Stimulated activated CD8-positive, alpha-beta memory T cell treated with anti-CD3 and anti-CD28 coated beads, Interleukin-15, amount 100 ng/mL, for 4 hours (primary cell): ENCODE data around the gene PRKCB.

Experiments
- DNase-seq, 2 donors: peaks; one replicate each; pipeline ENCODE4 v3.0.0-alpha.2; 2020; ENCODE audit warnings: low read depth in 2 of 2

The PRKCB gene

GRCh38 chr16:23836404-23837311 lies 875 bp downstream of the PRKCB start:
- peak in 1 of 2 donors; percentile 35 for DNase-seq

- DNase-seq, result no peak
Measured at GRCh38 chr16:23837553-23838308, 1.9 kb downstream of the PRKCB start.

DNA sequence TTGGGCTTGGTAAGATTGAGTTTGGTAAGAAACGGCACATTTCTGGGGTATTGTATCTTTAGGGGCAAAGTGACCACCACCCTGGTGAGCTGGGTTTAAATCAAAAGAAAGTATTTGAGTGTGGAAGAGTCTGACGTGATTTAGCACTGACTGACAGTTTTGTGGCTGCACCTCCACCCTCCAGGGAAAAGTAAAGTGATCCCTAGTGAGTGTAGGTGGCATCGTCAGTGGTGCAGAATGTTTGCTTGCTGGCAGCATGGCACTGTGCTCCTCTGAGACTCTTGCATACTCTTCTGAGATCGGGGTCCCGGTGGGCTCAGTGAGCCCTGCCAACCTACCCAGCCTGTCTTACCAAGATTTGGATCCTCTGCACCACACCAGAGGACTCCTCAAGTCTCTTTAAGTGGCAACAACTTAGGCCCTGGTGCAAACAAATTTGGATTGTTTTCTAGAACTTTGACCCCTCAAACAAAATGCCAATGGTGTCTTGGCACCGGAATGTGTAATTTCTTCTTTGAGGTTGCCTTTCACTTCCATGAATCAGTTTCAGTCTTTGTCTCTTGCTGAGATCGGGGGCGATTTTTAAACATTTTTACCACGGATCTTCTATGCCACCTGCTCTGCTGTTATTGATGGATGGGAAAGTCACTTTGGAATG lies 2.8 kb downstream of the PRKCB start:
- DNase-seq, result no peak

DNA sequence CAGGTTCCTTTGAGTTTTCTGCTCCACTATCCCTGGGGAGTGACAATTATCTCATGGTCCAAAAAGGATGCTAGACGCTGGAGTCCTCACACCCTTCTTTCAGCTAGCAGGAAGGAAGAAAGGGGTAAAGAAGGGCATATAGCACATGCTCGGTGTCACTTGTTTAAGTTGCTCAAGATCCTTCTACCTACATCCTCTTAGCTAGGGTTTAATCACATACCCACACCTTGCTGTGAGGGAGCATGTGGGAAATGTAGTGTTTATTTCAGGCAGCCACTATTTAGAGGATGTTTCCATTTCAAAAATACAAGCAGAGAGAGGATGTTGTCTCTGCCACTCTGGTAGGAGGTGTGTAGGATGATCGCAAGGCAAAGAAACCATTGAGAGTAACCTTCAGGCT lies 4.5 kb downstream of the PRKCB start:
- no peak for DNase-seq

DNA sequence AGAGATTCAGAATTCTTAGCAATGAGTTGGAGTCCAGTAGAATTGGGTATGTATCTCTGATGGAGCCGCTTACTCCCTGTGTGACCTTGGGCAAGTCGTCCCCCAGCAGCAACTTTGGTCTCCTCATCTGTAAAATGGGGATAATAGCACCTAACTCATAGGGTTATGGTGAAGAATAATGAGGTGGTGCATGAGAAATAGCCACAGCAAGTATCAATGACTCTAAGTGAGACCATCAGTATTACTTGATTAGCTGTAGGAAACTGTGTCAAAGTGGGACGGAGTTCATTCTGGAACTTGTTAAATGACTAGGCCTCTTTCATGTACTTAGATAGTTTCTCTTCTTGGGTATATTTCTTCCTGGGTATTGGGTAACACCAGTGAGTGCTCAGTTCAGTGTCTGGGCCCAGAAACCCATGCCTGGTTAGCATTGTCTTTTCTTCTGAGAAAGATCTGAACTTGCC lies 6.4 kb downstream of the PRKCB start:
- no peak for DNase-seq

- no peak for DNase-seq
Measured at GRCh38 chr16:23843143-23843542, 7.4 kb downstream of the PRKCB start.

- no peak for DNase-seq
Measured at GRCh38 chr16:23847251-23847650, 11.5 kb downstream of the PRKCB start.

- DNase-seq, result peak; percentile 42 to 53
Measured at GRCh38 chr16:23847948-23848347, 12.2 kb downstream of the PRKCB start.

DNA sequence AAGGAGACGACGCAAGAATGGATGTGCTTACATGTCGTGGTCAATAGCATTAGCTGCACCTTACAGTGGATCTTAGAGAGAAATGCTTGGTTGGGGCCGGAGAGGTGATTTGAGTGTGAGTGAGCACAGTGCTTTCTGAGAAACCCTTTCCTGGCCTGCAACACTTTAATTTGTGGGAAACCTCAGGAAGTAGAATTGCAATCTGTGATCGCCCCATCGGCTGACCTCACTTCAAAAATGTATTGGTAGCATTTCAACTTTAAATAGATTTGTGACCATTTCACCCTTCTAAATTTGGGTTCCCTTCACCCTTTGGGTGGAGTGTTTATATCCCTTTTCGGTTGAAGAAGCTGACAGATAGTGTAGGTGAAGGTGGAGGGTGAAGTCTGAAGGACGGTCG lies 13.2 kb downstream of the PRKCB start:
- no peak for DNase-seq

DNA sequence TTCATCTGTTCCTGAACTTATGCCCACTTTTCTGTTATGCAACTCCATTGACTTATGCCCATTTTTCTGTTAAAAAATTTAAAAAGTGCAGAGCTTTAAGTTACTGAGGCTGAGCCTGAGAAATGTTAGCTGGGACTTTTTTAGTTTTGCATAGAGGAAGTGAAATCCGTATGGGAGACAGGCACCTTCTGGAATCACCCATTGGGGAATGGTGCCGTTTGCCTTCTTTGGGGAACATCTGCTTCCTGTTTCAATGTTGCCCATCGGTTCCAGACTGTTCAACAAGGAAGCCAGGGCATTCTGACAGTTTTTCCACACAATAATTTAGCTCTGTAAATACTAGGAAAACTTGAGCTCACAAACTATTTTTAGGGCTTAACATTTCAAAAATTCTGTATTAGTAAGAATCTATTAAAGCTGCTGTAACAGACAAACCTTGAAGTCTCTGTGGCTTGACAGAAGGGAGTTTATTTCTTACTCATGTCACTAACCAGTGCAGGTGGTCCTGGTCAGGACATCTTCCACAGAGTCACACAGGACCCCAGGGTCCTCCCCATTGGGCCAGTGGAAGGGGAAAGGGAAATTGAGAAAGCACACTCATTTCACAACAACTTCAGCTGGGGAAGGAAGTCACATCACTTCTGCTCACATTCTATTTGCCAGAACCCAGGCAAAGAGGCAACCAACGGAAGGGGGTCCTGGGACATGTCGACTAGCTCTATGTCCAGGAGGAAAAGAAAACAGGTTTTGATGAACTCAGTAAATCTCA lies 17.2 kb downstream of the PRKCB start:
- DNase-seq, result no peak

- no peak for DNase-seq
Measured at GRCh38 chr16:23855010-23855409, 19.2 kb downstream of the PRKCB start.

DNA sequence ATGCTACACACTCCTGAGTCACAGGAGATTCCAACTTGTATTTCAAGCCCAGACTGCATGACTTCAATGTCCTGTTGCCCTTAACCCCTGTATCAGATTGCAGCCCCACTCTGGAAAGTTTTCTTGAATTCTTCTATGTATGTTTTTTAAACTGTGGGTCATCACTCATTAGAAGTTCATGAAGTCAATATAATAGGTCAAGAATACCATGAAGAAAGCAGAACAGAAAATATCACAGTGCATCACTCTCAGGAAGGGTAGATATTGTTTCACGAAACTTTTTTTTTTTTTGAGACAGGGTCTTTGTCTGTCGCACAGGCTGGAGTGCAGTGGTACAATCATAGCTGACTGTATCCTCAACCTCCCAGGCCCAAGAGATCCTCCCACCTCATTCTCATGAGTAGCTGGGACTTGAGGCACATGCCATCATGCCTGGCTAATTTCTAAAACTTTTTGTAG lies 20.5 kb downstream of the PRKCB start:
- no peak for DNase-seq

DNA sequence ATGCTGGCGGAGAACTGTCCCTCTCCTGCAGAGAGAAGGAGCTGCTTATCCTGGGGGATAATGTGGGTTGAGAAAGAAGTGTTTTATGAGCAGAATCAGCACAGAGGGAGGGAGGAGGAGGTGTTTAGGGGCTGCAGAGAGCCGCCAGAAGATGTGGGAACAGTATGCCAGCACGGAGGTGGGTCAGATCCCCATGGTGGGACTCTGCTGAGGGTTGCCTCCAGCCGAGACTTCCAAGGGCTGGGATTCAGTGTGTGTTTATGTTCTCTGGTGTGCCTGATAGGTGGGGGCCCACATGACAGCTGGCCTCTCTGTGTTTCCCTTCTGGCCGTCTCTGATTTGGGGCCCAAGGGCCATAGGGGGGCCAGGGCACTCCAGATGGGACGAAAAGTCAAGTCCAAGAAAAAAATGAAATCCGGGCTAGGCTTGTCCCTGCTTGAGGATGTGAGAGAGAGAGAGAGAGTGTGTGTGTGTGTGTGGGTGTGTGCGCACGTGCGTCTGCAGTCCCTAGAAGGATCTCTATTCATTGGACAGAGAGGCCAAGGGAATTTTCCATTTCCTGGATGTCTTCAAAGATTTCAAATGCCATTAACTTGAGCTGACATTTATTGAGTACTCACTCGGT lies 21.6 kb downstream of the PRKCB start:
- no peak for DNase-seq

GRCh38 chr16:23857881-23858269 lies 22.1 kb downstream of the PRKCB start:
- no peak for DNase-seq

- DNase-seq, result no peak
Measured at GRCh38 chr16:23858542-23858941, 22.8 kb downstream of the PRKCB start.

DNA sequence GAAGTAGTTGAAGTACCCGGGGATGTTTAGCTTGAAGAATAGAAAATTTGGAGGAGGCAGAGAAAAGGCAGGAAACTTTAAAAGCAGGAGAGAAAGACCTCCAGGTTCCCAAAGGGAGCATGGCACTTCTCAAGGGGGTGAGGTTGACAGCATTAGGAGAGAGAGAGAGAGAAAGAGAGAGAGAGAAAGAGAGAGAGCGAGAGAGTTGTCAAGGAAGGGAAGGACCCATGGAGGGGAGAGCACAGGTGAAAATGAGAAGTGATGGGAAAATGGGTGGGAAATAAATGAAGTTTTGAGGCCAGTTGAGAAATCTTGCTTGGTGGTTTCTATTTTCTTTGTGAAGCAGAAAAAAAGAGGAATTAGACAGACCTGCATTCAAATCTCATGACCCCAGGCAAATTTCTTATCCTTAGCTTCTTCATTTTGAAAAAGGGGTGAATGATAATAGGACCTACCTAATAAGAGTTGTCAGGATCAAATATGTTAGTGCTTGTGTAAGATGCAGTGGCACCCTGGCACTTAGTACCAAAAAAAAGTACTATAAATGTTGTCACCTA lies 24.0 kb downstream of the PRKCB start:
- DNase-seq, result no peak

- no peak for DNase-seq
Measured at GRCh38 chr16:23861874-23862273, 26.1 kb downstream of the PRKCB start.

GRCh38 chr16:23862556-23862955 lies 26.8 kb downstream of the PRKCB start:
- DNase-seq, result no peak

DNA sequence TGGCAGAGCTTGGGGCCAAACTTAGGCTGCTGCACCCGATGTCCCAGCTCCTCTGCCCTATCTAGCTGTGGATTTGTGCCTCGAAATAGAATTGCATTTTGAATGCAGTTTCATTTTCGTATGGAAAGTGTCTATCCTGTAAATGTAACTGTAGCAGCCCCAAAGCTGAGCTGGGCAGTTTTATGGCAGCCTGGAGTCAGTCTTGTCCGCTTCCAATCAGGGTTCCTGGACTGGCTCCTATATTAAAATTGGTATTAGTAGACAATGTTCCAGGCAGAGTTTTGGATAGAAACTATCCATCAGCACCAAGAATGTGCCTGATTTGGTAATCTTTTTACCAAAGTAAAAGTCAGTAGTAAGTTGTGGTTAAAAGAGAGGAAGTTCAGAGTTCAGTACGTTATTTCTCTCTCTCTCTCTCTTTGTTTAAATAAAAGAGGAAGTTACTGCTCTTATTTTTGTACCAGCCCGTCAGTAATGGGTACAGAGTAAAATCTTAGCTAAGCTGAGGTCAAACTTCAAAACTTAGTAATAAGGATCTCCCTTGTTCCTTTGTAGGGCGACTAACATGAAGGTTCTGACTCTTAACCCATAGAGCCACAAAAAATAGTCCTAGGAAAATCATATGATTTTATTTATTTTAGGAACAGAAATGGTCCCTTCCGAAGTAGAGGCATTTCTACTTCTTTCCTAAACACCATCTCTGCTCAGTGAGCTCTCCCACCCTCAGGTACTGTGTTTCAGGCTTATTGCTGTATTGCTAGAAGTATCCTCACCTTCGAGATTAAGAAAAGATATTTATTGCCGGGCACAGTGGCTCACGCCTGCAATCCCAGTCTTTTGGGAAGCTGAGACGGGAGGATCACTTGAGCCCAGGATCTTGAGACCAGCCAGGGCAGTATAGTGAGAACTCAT lies 28.0 kb downstream of the PRKCB start:
- DNase-seq, result no peak

GRCh38 chr16:23865853-23866252 lies 30.1 kb downstream of the PRKCB start:
- no peak for DNase-seq
